Hepatocyte (in vitro differentiated cells): Measurements from ENCODE around the gene NDUFA11. TPM values are rescaled to one million over a fixed set of nuclear protein-coding genes. Genes with fewer than 3 reads are reported as not detected.

Source experiments
- DNase-seq: peaks from one replicate; pipeline ENCODE4 v3.0.0-alpha.2; 2016; ENCODE audit warnings: low spot score
- H2AFZ ChIP-seq: fragments of 200-600 bp; sonication (generic); 2 replicates; pipeline ENCODE4 v1.6.0; 2016; ENCODE audit warnings: antibody characterized with exemption, mild to moderate bottlenecking
- H3K27ac ChIP-seq: fragments of 200-600 bp; sonication (generic); 2 replicates; pipeline ENCODE4 v1.5.1; 2016; ENCODE audit warnings: mild to moderate bottlenecking
- H3K27me3 ChIP-seq: fragments of 200-600 bp; sonication (generic); 2 replicates; pipeline ENCODE4 v1.6.1; 2016
- H3K36me3 ChIP-seq: fragments of 200-600 bp; sonication (generic); replicated peaks from 2 replicates; pipeline ENCODE4 v1.5.1; 2016; ENCODE audit warnings: low read depth; ENCODE audit not compliant: insufficient read depth
- H3K4me1 ChIP-seq: fragments of 200-600 bp; sonication (generic); 2 replicates; pipeline ENCODE4 v1.5.1; 2016; ENCODE audit warnings: mild to moderate bottlenecking, moderate library complexity; ENCODE audit not compliant: insufficient read depth
- H3K4me2 ChIP-seq: fragments of 200-600 bp; sonication (generic); 2 replicates; pipeline ENCODE4 v1.6.0; 2016
- H3K4me3 ChIP-seq: fragments of 200-600 bp; sonication (generic); 2 replicates; pipeline ENCODE4 v1.5.1; 2016; ENCODE audit warnings: mild to moderate bottlenecking
- H3K79me2 ChIP-seq: fragments of 200-600 bp; sonication (generic); 2 replicates; pipeline ENCODE4 v1.6.0; 2017; ENCODE audit warnings: mild to moderate bottlenecking
- H3K9me2 ChIP-seq: fragments of 200-600 bp; sonication (generic); replicated peaks from 2 replicates; pipeline ENCODE4 v1.6.0; 2017; ENCODE audit warnings: mild to moderate bottlenecking; ENCODE audit not compliant: insufficient read depth
- H3K9me3 ChIP-seq: fragments of 200-600 bp; sonication (generic); 2 replicates; pipeline ENCODE4 v1.5.1; 2016; ENCODE audit warnings: low read depth, mild to moderate bottlenecking
- H4K20me1 ChIP-seq: fragments of 200-600 bp; sonication (generic); 2 replicates; pipeline ENCODE4 v1.6.0; 2016; ENCODE audit warnings: mild to moderate bottlenecking; ENCODE audit not compliant: insufficient read depth, poor library complexity, severe bottlenecking
- CTCF ChIP-seq: fragments of 200-600 bp; sonication (generic); IDR thresholded peaks from 2 replicates; pipeline ENCODE4 v1.5.1; 2016; ENCODE audit warnings: antibody characterized with exemption, mild to moderate bottlenecking; ENCODE audit not compliant: poor library complexity
- EZH2 ChIP-seq: fragments of 200-600 bp; sonication (generic); IDR thresholded peaks from 2 replicates; pipeline ENCODE4 v1.6.1; 2016; ENCODE audit warnings: antibody characterized with exemption, mild to moderate bottlenecking, borderline replicate concordance
- EZH2phosphoT487 ChIP-seq: fragments of 200-600 bp; sonication (generic); IDR thresholded peaks from one replicate; pipeline ENCODE4 v1.6.1; 2018; ENCODE audit warnings: antibody characterized with exemption, mild to moderate bottlenecking, low read depth, moderate library complexity; ENCODE audit not compliant: unreplicated experiment, severe bottlenecking
- WGBS: methylation state at CpG from one replicate; pipeline ENCODE4 v1.1.6; 2016; ENCODE audit warnings: low lambda C conversion rate; ENCODE audit errors: missing lambda C conversion rate; 5-methylcytosine and 5-hydroxymethylcytosine counted together
- polyA plus RNA-seq: library from polyadenylated mRNA; unstranded; fragments of >200 nt; fragmentation: Nextera tagmentation; extraction: Ambion mirVana; gene quantifications from 2 replicates; pipeline ENCODE4 v1.2.1, GENCODE V29; 2016
- total RNA-seq: library from RNA; depleted of rRNA; stranded (reverse); fragments of >200 nt; gene quantifications from 2 replicates; pipeline ENCODE4 v1.2.3, GENCODE V29; 2014

NDUFA11 gene
- total and polyA plus RNA-seq, 2 experiments from 2014 or later, result 158 to 441 TPM

GRCh38 chr19:5943045-5943444 lies 39.5 kb upstream of the NDUFA11 start:
- no peak for DNase-seq
- H3K4me2 ChIP-seq, result peak overlapping the region; percentile 24
- peaks cover 46% of the 10 kb centered on the region for H4K20me1 ChIP-seq
- TF ChIP-seq CTCF, result no peak
- WGBS, result 68% methylated on average over 10 of the region's 10 CpGs
- H3K9me2 ChIP-seq, result no peaks in the 10 kb centered on the region
- no peaks in the 10 kb centered on the region for H3K36me3 ChIP-seq
- no peak overlapping the region for H2AFZ ChIP-seq
- H3K79me2 ChIP-seq, result peaks cover 91% of the 10 kb centered on the region
- no peak overlapping the region for H3K4me3 ChIP-seq
- peaks cover 32% of the 10 kb centered on the region for H3K4me1 ChIP-seq
- no peaks in the 10 kb centered on the region for H3K27me3 ChIP-seq
- no peaks in the 10 kb centered on the region for H3K9me3 ChIP-seq
- H3K27ac ChIP-seq, result peak overlapping the region; percentile 80

- Histone ChIP-seq H3K9me3 (no peaks in the 10 kb centered on the region), H3K4me2 (no peak overlapping the region), H3K9me2 (no peaks in the 10 kb centered on the region), H3K79me2 (peaks cover 89% of the 10 kb centered on the region), H3K4me3 (no peak overlapping the region), H3K27me3 (no peaks in the 10 kb centered on the region), H3K27ac (peak overlapping the region; percentile 23), H4K20me1 (peaks cover 41% of the 10 kb centered on the region), H2AFZ (no peak overlapping the region), H3K36me3 (no peaks in the 10 kb centered on the region), H3K4me1 (peaks cover 31% of the 10 kb centered on the region)
- WGBS, result 86% methylated on average over 11 of the region's 11 CpGs
- TF ChIP-seq EZH2 (no peak), EZH2phosphoT487 (no peak), CTCF (no peak)
- no peak for DNase-seq
Observed at GRCh38 chr19:5941673-5942072, 38.1 kb upstream of the NDUFA11 start.

DNA sequence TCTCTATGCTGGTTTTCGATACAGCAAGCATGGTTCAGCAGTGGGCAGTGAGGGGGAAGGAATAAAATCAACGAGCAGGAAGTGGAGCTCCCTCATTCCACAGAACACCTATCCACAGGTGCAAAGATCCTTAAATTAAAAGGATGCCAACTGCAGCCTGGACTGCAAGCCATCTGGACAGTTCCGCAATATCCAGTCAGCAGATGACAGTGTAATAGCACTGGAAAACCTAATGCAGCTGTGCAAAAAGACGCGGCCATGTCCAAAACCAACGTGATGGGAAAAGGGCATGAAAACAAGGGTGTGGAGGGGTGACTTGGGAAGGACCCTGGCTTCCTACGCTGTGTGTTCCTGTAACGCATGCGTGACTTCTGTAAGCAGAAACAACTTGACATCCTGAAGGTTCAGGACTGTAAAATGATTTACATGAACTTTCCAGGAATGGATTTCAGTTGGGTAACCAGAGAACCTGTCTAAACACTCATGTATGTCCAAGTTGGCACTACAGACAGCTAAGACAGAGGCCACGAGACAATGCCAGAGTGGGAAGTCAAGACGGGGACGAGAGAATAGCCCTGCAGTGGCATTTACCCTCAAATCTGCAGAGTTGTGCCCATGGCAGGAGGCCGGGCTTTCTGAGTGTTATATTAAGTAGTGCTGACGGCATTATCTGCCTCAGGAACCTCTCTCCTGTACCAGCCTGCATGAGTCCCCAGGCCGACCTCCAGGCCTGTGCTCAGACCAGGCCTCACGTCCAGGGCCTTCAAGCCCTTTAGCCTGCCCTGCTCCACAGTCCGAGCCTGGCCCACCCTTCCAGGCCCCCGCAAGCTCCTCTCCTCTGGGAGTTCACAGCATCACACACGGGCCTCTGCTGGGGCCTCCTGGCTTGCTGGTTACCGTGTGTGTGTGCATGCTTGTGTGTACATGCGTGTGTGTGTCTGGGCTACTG lies 36.9 kb upstream of the NDUFA11 start:
- H3K4me3 ChIP-seq, result no peak overlapping the region
- peaks cover 87% of the 10 kb centered on the region for H3K79me2 ChIP-seq
- no peaks in the 10 kb centered on the region for H3K27me3 ChIP-seq
- no peak overlapping the region for H2AFZ ChIP-seq
- no peak for DNase-seq
- no peaks in the 10 kb centered on the region for H3K36me3 ChIP-seq
- H3K9me2 ChIP-seq, result no peaks in the 10 kb centered on the region
- H3K9me3 ChIP-seq, result no peaks in the 10 kb centered on the region
- H3K4me2 ChIP-seq, result no peak overlapping the region
- WGBS, result 93% methylated on average over 21 of the region's 21 CpGs
- no peak overlapping the region for H3K27ac ChIP-seq
- peaks cover 39% of the 10 kb centered on the region for H3K4me1 ChIP-seq
- TF ChIP-seq CTCF, result no peak
- no peak for TF ChIP-seq EZH2phosphoT487
- TF ChIP-seq EZH2, result no peak
- H4K20me1 ChIP-seq, result peaks cover 44% of the 10 kb centered on the region
